A673 (cell line): ENCODE data around the gene ADAMTSL3. TPM values are rescaled to one million over a fixed set of nuclear protein-coding genes. Genes with fewer than 3 reads are reported as not detected.

Source experiments
- BruUV-seq: library from RNA; stranded (reverse); fragments of 400-500 nt; replicated peaks from 2 replicates; lab custom pipeline; 2021; lab: Mats Ljungman, UMichigan
- CTCF ChIA-PET: fragments of 300-600 bp; sonication (Branson Sonifier 250); formaldehyde crosslinking; loops from one replicate; lab custom pipeline; 2022; ENCODE audit warnings: antibody characterized with exemption; lab: Charles Lee
- POLR2A ChIA-PET: fragments of 300-600 bp; sonication (Branson Sonifier 250); formaldehyde crosslinking; loops from one replicate; lab custom pipeline; 2022; ENCODE audit warnings: antibody characterized with exemption; ENCODE audit not compliant: low non-redundant PET; lab: Charles Lee
- DNase-seq: peaks from one replicate; pipeline ENCODE4 v3.0.0-alpha.2; 2015; ENCODE audit warnings: low spot score
- H3K27ac ChIP-seq: fragments of 200-600 bp; sonication (generic); 2 replicates; pipeline ENCODE4 v1.5.1; 2016; ENCODE audit warnings: mixed run types, low read depth, mild to moderate bottlenecking, mixed read lengths, antibody characterized with exemption, low read length; ENCODE audit not compliant: poor library complexity, severe bottlenecking
- H3K27me3 ChIP-seq: fragments of 200-600 bp; sonication (generic); replicated peaks from 2 replicates; pipeline ENCODE4 v1.6.1; 2017; ENCODE audit warnings: mixed run types, low read depth, mild to moderate bottlenecking, mixed read lengths, antibody characterized with exemption, low read length; ENCODE audit not compliant: insufficient read depth, poor library complexity
- H3K36me3 ChIP-seq: fragments of 200-600 bp; sonication (generic); 2 replicates; pipeline ENCODE4 v1.6.1; 2016; ENCODE audit warnings: mixed run types, mild to moderate bottlenecking, mixed read lengths, antibody characterized with exemption, low read length; ENCODE audit not compliant: insufficient read depth, poor library complexity, severe bottlenecking
- H3K4me1 ChIP-seq: fragments of 200-600 bp; sonication (generic); 2 replicates; pipeline ENCODE4 v1.6.1; 2017; ENCODE audit warnings: mixed run types, mild to moderate bottlenecking, mixed read lengths, antibody characterized with exemption, low read length; ENCODE audit not compliant: insufficient read depth, poor library complexity, severe bottlenecking
- H3K4me3 ChIP-seq: fragments of 200-600 bp; sonication (generic); 2 replicates; pipeline ENCODE4 v1.5.1; 2016; ENCODE audit warnings: low read depth, mixed run types, mild to moderate bottlenecking, mixed read lengths, low read length; ENCODE audit not compliant: poor library complexity, severe bottlenecking
- H3K9me3 ChIP-seq: fragments of 200-600 bp; sonication (generic); 2 replicates; pipeline ENCODE4 v1.6.1; 2016; ENCODE audit warnings: mixed run types, low read depth, mild to moderate bottlenecking, mixed read lengths, antibody characterized with exemption, low read length; ENCODE audit not compliant: poor library complexity, severe bottlenecking
- CTCF ChIP-seq: fragments of 300-800, 200-600 bp; sonication (generic); conservative IDR thresholded peaks from 2 replicates; pipeline ENCODE4 v1.5.1; 2017; ENCODE audit warnings: low read depth, mild to moderate bottlenecking, antibody characterized with exemption, low read length, moderate library complexity, mixed read lengths
- EZH2 ChIP-seq: fragments of 200-600 bp; sonication (generic); IDR thresholded peaks from 2 replicates; pipeline ENCODE4 v1.6.1; 2017; ENCODE audit warnings: borderline replicate concordance, low read depth, mild to moderate bottlenecking, mixed read lengths, antibody characterized with exemption, low read length; ENCODE audit not compliant: poor library complexity, severe bottlenecking
- intact Hi-C: fragments of 100-400 bp; cut with micrococcal nuclease; formaldehyde crosslinking; loops from one replicate; pipeline ENCODE4 v1.10.0; 2022; ENCODE audit not compliant: unreplicated experiment
- total RNA-seq: library from RNA; stranded (reverse); gene quantifications from 2 replicates; pipeline ENCODE4 v1.2.3, GENCODE V29; 2021

The ADAMTSL3 gene
- total RNA-seq, 1 experiment from 2014 or later: 0.95 TPM

GRCh38 chr15:83943043-83943442 is 289.1 kb downstream of the ADAMTSL3 start:
- no peaks in the 10 kb centered on the region for H3K36me3 ChIP-seq
- H3K4me1 ChIP-seq: no peaks in the 10 kb centered on the region
- DNase-seq: no peak
- no peaks in the 10 kb centered on the region for H3K27me3 ChIP-seq
- H3K9me3 ChIP-seq: no peaks in the 10 kb centered on the region
- ChIA-PET POLR2A (no interaction called here), CTCF (no interaction called here)
- H3K4me3 ChIP-seq: no peak overlapping the region
- no peak for TF ChIP-seq EZH2
- TF ChIP-seq CTCF: no peak
- BruUV-seq: no TSS peak
- intact Hi-C loops: no loop called here
- no peak overlapping the region for H3K27ac ChIP-seq

GRCh38 chr15:83943849-83944404 is 290.0 kb downstream of the ADAMTSL3 start:
- Histone ChIP-seq H3K36me3 (no peaks in the 10 kb centered on the region), H3K27me3 (no peaks in the 10 kb centered on the region), H3K27ac (no peak overlapping the region), H3K4me3 (no peak overlapping the region), H3K4me1 (no peaks in the 10 kb centered on the region), H3K9me3 (no peaks in the 10 kb centered on the region)
- ChIA-PET POLR2A (no interaction called here), CTCF (no interaction called here)
- no peak for DNase-seq
- no TSS peak for BruUV-seq
- intact Hi-C loops: no loop called here
- TF ChIP-seq CTCF (no peak), EZH2 (no peak)

GRCh38 chr15:83947156-83947555 is 293.2 kb downstream of the ADAMTSL3 start:
- TF ChIP-seq CTCF (no peak), EZH2 (no peak)

More at GRCh38 chr15:83947156-83947555, 293.2 kb downstream of the ADAMTSL3 start:
- H3K9me3 ChIP-seq: no peaks in the 10 kb centered on the region
- H3K4me1 ChIP-seq: no peaks in the 10 kb centered on the region
- DNase-seq: no peak
- intact Hi-C loops: no loop called here
- POLR2A ChIA-PET: no interaction called here
- BruUV-seq: no TSS peak
- no peak overlapping the region for H3K4me3 ChIP-seq
- H3K27me3 ChIP-seq: no peaks in the 10 kb centered on the region
- H3K36me3 ChIP-seq: no peaks in the 10 kb centered on the region
- CTCF ChIA-PET: no interaction called here
- H3K27ac ChIP-seq: no peak overlapping the region
